ENCODE measurements around the gene EEFSEC.

- TF ChIP-seq CTCF (IDR thresholded peaks at IDR 0.05) (no peak), POLR2A (IDR thresholded peaks at IDR 0.05) (no peak), EP300 (IDR thresholded peaks at IDR 0.05) (no peak)
Measured at GRCh38 chr3:128274837-128275236, 121.6 kb downstream of the EEFSEC start.
